GM19372 (cell line): ENCODE data around the gene SKIC8.

Experiments used
- ATAC-seq: cut with Tn5 transposase; IDR thresholded peaks from one replicate; pipeline ENCODE4 v1.9.1; 2021; ENCODE audit warnings: mild to moderate bottlenecking, low read depth, moderate library complexity; ENCODE audit not compliant: unreplicated experiment

The SKIC8 gene

DNA sequence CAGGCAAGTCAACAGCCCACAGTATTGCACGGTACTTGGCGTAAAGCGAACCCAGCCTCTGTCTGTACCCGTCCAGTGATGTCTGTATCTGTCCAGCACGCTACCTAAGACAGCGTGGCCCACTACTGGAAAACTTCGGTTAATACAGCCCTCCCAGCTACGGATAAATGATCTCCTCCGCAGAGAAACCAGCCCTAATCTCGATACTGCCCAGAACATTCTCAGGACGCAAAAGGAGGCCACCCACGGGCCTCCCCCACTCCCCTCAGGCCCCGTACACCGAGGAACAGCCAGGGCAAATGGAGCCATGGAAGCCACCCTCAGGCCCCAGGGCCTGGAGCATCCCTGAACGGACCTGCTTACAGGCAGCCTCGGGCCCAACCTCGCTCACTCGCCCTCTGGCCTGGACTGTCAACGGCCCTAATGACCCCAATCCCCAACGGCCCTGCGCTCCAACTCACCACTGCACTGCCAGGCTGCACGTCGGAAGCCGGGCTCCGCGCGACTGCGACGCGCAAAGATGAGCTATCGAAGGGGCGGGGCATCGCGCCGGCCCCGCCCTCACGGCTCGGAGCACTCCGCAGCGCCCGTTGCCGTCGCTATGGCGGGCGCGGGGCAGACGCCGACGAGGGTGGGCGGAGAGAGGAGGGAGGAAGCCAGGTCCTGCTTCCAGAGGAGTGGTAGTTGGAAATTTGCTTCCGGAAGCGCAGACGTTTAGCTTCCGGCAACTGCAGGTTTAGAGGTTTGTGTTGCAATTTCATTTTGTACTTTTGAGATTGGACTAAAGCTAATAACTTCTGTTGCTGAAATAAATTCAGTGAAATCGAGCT lies at the start of gene SKIC8:
TSS of gene SKIC8 (minus strand) at position 509 of the 830 bp plus-strand sequence. CDS start 3,923 bp downstream, outside the sequence.
- ATAC-seq, result peak; percentile 80

DNA sequence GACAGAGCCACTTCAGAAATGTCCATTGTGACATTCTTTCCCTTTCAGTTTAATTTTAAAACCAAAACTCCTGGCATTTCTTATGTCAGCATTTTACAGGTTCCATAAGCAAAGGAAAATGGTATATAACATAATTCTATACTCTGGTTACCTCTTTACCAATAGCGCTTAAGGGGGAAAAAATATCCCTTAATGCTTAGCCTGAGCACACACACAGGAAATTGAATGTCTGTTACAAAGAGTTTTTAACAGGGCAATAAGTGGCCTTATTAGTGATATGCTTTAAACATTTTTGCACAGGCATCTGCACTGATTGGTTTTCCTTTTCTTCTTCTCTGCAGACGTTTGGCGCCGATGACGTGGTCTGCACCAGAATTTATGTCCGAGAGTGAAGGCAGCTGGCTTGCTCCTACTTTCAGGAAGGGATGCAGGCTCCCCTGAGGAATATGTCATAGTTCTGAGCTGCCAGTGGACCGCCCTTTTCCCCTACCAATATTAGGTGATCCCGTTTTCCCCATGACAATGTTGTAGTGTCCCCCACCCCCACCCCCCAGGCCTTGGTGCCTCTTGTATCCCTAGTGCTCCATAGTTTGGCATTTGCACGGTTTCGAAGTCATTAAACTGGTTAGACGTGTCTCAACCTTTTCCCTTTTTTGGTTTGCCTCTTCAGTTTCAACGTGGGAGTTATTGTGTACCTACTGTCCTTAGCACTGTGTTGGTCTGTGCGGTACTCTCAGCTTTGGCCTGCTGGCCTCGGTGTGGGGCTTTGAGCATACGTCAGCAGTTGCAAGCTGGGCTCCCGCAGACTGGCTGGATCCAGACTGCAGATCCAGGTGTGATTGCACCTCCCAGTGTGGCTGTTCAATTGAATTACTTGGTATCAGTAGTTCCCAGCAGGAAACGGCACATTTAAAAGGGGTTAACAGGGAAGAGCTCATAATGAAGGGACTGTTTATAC lies 48.5 kb upstream of the SKIC8 start:
- ATAC-seq, result no peak

DNA sequence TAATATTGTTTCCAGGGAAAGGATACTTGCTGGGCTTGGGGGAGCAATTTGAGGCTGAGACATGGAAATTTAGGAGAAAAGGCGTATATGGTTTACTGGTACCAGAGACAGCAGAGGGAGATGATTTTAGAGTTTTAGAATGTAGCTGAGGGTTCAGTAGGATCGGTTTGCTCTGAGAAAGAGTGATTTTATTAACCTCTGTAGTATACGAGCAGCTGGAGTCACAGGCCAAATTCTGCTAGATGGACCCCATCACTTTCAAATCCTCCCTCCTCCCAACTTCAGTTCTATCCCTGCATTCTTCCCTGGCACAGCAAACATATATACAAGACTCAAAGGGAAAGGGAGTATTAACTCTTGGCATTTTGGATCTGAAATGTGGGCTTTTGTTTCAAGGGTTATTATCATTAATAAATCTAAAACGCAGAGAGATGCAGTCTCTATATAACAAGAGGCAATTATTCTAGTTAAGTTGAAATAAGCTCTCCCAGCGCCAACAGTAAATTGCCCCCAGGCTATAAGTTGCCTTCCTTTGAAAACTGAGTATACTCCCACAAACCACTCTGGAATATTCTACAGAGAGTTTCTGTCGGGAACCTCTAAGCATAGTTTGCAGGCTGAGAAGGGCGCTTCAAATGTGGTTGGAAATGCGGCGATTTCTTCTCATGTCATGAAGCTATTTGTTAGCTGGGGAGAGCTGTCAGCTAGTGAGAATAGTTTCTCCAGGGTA lies 46.2 kb upstream of the SKIC8 start:
- ATAC-seq, result no peak

DNA sequence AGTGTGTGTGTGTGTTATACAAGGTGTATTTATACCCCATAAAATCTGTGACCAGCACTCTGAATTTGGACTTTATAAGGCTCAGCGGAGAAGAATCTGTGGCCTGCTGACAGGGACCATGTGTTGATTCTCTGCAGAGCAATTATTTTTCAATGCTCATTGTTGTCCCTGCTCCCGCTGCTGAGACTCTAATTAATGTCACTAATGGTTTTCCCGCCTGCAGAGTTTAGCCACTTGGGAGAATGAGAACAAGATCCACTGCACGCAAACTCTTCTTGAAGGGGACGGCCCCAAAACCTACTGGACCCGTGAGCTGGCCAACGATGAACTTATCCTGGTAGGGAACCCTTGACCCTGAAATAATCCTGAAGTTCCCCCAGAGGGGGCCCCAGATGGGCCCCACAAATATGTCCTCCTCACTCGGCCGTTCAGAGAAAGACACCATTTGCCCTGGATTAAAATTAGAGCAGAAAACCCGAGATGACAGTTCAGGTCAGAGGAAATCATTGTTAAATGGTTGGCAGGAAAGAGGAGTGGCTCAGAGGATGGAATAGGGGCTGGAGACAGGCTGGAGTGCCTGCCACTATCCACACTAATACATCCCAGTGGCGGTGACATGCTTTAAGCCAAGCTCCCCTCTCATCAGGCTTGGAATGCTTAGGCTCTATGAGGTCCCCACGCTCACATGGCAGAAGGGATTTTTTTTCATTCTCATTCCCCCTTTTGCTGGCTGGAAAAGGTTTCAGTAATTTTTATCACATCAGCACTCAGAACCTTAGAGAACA lies 44.1 kb upstream of the SKIC8 start:
- no peak for ATAC-seq

DNA sequence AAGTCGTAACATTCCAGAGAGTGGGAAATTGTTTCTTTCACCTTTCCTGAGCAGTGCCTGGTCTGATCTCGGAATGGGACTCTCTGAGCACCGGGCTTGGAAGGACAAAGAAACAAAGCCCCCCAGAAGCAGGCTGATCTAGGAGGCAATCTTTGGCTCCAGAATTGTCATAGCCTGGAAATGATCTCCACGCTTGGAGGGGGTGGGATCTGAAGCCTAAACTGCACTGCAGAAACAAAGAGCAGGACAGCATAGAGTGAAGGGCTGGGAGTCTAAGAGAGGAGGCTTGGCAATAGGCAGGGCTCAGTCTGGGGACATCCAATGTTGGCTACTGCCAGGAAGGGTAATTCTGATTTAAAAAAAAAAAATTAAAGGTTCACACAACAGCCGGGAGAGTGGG lies 42.6 kb upstream of the SKIC8 start:
- ATAC-seq, result no peak

DNA sequence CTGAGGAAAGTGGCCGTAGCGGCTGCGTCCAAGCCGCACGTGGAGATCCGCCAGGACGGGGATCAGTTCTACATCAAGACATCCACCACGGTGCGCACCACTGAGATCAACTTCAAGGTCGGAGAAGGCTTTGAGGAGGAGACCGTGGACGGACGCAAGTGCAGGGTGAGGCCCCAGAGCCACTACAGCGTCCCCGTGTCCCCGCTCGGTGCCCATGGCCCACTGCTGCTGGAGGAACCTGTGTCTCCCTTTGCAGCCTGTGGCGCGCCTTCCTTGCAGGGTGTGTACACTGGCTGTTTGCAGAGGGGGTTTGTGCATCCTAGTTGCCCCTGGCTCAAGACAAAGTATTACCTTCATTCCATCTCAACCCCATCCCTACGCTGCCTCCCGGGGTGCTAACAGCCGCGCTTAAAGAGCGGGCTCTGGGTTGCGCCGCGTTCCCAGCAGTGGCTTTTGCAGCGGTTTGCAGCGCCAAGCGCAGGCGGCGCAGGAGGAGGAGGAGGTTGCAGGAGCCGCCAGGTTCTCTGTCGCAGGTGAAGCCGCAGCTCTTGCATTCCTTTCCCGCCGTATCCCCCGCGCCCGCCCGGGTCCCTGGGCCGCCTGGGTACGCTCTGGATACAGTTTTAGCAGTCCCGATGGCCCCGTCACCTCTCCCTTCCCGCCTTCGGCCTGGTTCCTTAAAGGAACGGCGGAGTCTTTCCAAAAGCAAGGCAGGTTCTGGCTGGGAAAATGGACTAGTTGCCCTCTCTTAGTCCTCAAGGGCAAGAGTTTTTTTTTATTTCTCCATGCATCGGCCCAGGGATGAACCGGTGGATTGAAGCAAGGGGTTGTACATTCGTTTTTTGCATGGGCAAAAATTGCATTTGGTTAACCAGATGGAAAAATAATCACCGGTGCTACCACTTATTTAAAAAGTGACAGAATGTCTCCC lies 41.9 kb upstream of the SKIC8 start:
- ATAC-seq, result no peak

DNA sequence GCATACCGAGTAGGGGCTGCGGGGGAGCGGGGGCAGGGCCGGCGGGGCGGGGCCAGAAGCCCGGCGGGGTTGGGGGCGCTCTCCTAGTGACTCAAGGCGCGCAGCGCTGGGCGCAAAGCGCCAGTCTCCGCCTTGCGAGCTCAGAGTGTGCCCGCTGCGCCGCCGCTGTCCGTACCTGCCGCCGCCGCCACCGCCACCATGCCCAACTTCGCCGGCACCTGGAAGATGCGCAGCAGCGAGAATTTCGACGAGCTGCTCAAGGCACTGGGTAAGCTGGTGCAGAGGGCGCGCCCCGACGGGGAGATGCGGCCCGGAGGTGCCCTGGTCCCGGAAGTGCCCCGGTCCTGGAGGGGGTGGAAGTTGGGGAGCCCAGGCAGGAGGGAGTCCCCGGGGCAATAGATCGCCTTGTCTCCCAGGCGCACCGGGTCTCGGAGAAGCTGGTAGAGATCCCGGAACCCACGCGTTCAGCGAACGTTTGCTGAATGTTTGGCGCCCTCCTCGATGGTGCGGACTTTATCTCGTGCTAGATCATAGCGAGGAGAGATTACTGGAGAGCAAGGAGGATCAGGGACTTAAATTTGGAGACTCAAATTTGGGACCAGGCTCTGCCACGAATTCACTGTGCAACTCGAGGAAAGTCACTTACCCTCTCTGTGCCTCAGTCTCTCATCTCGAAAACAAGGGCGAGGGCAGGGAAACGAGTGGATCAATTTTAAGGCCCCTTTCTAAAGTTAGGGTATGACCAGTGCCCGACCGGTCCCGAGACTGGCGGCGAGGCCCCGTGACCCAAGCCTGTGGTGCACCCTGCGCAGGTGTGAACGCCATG lies 41.0 kb upstream of the SKIC8 start, which contains the start of gene CRABP1:
TSS of gene CRABP1 (plus strand) at position 123 of the 826 bp plus-strand sequence. CDS start at position 199, 76 bp downstream.
- ATAC-seq, result no peak

DNA sequence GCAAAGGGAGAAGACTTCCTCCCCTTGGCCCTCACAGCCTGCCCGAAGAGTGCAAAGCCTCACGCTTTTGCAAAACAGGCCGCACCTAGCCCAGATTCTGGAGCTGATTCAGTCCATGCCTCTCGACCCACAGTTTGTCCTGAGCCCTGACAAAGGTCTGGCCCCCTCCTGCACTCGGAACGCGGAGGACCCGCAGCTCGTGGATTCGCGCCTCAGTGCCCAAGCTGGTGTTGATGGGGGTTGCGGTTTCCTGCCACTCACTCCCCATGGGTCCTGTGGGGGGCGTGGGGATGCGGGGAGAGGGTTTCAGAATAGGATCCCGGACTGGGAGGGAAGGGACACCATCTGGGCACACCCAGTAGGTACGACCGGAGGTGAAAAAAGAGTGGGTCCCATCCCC lies 40.1 kb upstream of the SKIC8 start:
- ATAC-seq, result no peak

DNA sequence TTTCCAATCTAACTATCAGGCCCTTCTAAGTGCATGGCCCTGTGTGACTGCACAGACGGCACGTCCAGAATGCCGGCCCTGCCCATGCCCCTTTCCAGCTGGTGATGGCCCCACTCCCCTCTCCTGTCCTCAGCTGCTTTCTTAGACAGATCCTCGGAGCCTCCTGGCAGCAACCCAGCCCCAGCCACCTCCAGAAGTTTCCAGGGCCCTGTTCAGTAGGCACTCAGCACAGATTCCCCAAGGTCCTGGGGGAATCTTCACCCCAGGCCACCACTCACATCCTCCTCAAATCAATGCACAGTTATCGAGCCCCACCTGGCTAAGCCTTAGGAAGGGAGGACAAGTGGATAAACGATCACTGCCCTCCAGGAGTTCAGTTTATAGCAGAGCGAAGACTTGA lies 39.4 kb upstream of the SKIC8 start:
- no peak for ATAC-seq

DNA sequence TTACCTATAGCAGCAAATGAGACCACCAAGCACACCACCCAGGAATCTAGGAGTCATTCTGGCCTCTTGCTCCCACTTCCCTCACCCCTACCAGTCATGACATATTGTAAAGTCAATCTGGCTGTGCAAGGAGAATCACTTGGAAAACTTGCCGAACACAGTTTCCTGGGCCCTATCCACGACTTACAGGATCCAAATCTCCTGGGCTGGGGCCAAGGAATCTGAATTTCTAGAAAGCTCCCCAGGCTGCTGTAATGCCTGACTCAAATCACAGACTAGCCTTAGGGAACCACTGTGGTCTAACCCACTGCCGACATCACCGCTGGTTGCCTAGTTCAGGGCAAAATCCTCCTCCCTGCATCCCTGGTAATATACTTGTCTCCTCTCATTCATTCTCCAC lies 36.6 kb upstream of the SKIC8 start:
- ATAC-seq, result no peak

DNA sequence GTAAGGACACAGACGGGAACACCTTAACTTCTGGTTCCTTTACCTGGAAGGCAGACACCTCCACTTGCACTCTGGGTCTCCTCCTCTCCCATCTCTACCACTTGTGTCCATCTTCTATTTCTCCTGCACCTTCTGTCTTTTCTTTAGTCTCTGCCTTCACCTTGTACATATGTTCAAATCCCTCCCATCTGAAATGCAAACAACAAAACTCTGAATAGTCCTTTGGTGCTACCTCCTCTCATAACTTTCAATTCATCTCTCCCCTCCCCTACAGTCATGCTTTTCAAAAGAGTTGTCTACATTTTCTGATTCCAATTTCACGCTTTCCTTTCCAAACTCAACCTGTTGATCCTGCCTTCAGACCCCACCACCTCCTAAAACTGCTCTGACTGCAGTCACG lies 35.4 kb upstream of the SKIC8 start:
- ATAC-seq, result no peak

DNA sequence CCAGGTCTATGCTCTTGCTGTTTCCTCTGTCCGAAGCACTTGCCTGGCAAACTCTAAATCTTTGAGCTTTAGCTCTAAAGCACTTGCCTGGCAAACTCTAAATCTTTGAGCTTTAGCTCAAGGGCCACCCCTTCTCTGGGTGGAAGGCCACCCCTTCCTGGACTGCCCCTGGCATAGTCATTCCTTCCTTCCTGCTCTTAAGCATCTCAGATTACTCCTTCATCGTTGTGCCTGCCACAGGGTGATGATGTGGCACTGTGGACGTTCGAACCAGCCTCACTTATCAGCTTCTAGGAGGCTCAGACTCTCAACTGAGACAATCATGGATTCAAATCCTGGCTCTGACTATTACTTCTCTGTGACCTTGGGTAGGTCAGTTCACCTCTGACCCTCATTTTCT lies 30.2 kb upstream of the SKIC8 start:
- ATAC-seq, result no peak

DNA sequence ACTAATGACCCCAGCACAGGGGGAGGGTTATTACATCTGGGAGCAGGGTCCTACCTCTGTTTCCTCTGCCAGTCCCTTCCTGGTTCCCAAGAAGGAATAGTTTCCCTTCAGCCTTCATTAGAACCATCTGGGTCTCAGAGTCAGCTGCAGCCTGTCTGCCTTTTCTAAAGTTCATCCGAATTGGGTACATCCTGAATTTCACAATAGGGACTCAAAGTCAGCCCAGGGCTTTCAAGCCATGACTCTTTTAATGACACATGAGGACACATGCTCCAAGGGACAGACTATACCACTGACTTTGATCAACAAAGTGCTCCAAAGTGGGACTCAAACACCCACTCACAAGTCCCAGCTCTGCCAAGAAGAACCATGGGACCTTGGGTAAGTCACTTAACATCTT lies 28.1 kb upstream of the SKIC8 start:
- no peak for ATAC-seq

DNA sequence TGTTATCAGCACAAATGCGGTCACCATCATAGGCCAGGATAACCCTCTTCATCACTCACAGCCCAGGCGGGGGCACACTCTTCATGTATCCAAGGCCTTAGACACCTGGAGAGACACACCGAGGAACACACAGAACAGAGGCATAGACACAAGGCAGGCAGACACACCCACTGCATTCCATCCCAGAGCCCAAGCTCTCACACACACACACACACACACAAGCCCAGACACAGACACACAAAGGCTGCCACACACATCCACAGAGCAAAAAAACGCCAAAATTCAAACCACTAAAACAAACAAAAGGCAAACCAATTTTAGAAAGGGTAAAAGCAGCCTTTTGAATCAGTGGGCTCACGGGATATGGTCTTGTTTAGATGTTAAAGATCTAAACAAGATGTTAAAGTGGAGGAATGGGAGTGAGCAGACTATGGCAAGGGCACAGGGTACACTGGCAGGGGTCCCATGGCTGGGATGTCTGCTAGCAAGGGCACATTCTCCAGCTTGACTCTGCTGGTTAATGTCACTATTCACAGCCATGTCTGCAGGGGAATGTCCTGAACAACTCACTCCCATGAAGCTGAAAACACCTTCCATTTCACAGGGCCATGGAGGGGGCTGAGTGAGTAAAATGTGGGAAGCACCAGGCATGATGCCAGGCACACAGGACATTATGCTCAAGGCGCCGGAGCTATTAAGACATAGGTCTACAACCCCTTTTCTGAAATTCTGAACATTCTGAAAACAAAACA lies 25.9 kb upstream of the SKIC8 start:
- ATAC-seq, result no peak

DNA sequence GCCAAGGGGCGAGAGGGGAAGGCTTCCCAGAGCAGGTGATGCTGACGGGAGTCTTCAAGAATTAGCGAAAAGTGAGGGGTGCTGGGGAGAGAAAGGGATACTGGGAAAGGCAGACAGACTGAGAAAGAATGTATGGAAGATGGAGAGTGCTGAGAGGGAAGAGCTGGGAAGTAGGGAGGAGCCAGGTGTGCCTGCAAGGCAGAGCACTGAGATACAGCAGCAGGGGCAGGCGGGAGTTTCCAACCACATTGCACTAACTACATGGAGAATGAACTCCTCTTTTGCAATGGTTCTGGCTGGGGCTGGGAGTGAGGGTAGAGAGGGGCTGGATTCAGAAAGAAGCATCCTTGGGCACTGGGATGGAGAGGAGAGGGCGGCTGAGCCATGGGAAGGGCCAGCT lies 24.7 kb upstream of the SKIC8 start:
- ATAC-seq, result no peak

DNA sequence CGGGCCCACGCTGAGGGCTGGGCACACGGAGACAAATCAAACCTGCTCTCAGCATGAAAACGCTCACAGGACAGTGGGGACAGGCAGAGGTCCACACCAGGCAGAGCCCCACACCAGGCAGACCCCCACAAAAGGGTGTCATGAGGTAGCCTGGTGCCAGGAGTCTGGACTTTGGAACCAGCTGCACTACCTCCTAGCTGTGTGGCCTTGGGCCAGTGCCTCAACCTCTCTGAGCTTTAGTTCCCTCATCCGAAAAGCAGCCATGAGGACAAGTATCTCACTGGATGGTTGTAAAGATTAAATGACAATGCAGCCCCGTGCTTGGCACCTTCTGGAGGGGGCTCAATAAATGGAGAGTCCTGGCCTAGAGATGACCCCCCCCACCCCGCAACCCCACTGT lies 24.3 kb upstream of the SKIC8 start:
- no peak for ATAC-seq
